GM19099 (cell line): ENCODE measurements around the gene ZNF384.

ENCODE experiments used
- POLR2A ChIP-seq: IDR thresholded peaks from 3 replicates; pipeline ENCODE4 v1.6.1; 2011; ENCODE audit warnings: low read depth; ENCODE audit not compliant: insufficient read length; ENCODE audit errors: extremely low read depth

Gene ZNF384

GRCh38 chr12:6685814-6686213 lies 3.4 kb downstream of the ZNF384 start:
- no peak for TF ChIP-seq POLR2A

- TF ChIP-seq POLR2A = no peak
Measured at GRCh38 chr12:6684609-6685008, 4.6 kb downstream of the ZNF384 start.

GRCh38 chr12:6676962-6677361 lies 12.2 kb downstream of the ZNF384 start:
- no peak for TF ChIP-seq POLR2A

GRCh38 chr12:6672143-6672542 lies 17.0 kb downstream of the ZNF384 start:
- TF ChIP-seq POLR2A = no peak

GRCh38 chr12:6667559-6668210 lies 21.5 kb downstream of the ZNF384 start:
- no peak for TF ChIP-seq POLR2A

- no peak for TF ChIP-seq POLR2A
Measured at GRCh38 chr12:6666211-6666610, 23.0 kb downstream of the ZNF384 start.

- no peak for TF ChIP-seq POLR2A
Measured at GRCh38 chr12:6664902-6665301, 24.3 kb downstream of the ZNF384 start.

- peak; percentile 58 for TF ChIP-seq POLR2A
Measured at GRCh38 chr12:6662906-6663742, 26.1 kb downstream of the ZNF384 start, which contains the start of gene ING4. Gene ING4, minus strand, starts transcription at chr12:6663119. Its CDS starts 18 bp downstream, at chr12:6663101.

- TF ChIP-seq POLR2A = no peak
Measured at GRCh38 chr12:6662602-6662905, 26.6 kb downstream of the ZNF384 start.

- no peak for TF ChIP-seq POLR2A
Measured at GRCh38 chr12:6653987-6654386, 35.2 kb downstream of the ZNF384 start.

- no peak for TF ChIP-seq POLR2A
Measured at GRCh38 chr12:6653342-6653741, 35.8 kb downstream of the ZNF384 start.

GRCh38 chr12:6652391-6652790 lies 36.8 kb downstream of the ZNF384 start:
- TF ChIP-seq POLR2A = no peak

- no peak for TF ChIP-seq POLR2A
Measured at GRCh38 chr12:6650832-6651231, 38.3 kb downstream of the ZNF384 start.

- peak; percentile 61 for TF ChIP-seq POLR2A
Measured at GRCh38 chr12:6647083-6647604, 42.0 kb downstream of the ZNF384 start, which contains the start of gene ACRBP. Gene ACRBP, minus strand, starts transcription at chr12:6647432. Its CDS starts 66 bp downstream, at chr12:6647366.

GRCh38 chr12:6646276-6647082 lies 42.7 kb downstream of the ZNF384 start:
- TF ChIP-seq POLR2A = no peak
